ENCODE results near the gene C1QC. TPM values are rescaled to one million over a fixed set of nuclear protein-coding genes. Genes with fewer than 3 reads are reported as not detected.
"Not testable (repeated sequence)": the region's sequence is repeated elsewhere in the genome, so short reads cannot be mapped to it uniquely, and the experiment has no call there.

C1QC gene
- total and polyA plus RNA-seq, 7 donors: 47.9 to 579 (median 198) TPM

DNA sequence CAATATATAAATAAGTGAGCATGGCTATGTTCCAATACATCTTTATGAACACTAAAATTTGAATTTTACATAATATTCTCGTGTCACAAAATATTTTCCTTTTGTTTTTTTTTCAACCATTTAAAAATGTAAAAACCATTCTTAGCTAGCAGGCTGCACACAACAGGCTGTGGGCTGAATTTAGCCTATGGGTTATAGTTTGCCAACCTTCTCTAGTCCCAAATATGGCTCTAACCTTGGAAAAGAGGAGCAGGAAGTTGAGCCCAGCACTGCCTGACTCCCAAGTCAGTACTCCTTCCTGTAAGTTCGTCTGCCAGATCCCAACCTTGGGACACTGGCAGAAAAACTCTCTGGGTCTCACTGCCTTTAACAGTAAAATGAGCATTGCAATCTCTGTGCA is 23.0 kb downstream of the C1QC start:
- Histone ChIP-seq H3K9me3 (no peaks in the 10 kb centered on the region), H3K4me1 (no peaks in the 10 kb centered on the region), H3K4me3 (no peak overlapping the region), H3K36me3 (no peaks in the 10 kb centered on the region), H3K27ac (no peak overlapping the region), H3K27me3 (peaks cover 0 to 31% (median 4%) of the 10 kb centered on the region in 3 donors)
- WGBS, 2 donors: 67 to 74% methylated on average over 2 of the region's 2 CpGs
- intact Hi-C loops (cut with DNase I): no loop called here
- no peak for DNase-seq
- TF ChIP-seq POLR2A (IDR thresholded peaks at IDR 0.05) (no peak), EP300 (IDR thresholded peaks at IDR 0.05) (no peak), POLR2AphosphoS5 (IDR thresholded peaks at IDR 0.05) (no peak)
- TF ChIP-seq, protein P1, sequence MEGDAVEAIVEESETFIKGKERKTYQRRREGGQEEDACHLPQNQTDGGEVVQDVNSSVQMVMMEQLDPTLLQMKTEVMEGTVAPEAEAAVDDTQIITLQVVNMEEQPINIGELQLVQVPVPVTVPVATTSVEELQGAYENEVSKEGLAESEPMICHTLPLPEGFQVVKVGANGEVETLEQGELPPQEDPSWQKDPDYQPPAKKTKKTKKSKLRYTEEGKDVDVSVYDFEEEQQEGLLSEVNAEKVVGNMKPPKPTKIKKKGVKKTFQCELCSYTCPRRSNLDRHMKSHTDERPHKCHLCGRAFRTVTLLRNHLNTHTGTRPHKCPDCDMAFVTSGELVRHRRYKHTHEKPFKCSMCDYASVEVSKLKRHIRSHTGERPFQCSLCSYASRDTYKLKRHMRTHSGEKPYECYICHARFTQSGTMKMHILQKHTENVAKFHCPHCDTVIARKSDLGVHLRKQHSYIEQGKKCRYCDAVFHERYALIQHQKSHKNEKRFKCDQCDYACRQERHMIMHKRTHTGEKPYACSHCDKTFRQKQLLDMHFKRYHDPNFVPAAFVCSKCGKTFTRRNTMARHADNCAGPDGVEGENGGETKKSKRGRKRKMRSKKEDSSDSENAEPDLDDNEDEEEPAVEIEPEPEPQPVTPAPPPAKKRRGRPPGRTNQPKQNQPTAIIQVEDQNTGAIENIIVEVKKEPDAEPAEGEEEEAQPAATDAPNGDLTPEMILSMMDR (IDR thresholded peaks at IDR 0.05): no peak

DNA sequence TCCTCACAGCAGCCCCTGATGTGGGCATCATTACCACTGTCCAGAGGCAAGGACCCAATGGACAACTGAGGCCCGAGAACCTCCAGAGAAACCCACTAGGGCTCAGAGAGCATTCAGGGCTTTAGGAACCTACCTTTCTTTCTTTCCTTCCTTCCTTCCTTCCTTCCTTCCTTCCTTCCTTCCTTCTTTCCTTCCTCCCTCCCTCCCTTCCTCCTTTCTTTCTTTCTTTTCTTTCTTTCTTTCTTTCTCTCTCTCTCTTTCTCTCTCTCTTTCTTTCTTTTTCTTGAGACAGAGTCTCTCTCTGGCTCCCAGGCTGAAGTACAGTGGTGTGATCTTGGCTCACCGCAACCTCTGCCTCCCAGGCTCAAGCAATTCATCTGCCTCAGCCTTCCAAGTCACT is 25.4 kb downstream of the C1QC start:
- H3K36me3 ChIP-seq; intact Hi-C loops (cut with DNase I): not testable (repeated sequence)
- peaks cover 3 to 45% (median 3%) of the 10 kb centered on the region in 3 donors for H3K27me3 ChIP-seq

DNA sequence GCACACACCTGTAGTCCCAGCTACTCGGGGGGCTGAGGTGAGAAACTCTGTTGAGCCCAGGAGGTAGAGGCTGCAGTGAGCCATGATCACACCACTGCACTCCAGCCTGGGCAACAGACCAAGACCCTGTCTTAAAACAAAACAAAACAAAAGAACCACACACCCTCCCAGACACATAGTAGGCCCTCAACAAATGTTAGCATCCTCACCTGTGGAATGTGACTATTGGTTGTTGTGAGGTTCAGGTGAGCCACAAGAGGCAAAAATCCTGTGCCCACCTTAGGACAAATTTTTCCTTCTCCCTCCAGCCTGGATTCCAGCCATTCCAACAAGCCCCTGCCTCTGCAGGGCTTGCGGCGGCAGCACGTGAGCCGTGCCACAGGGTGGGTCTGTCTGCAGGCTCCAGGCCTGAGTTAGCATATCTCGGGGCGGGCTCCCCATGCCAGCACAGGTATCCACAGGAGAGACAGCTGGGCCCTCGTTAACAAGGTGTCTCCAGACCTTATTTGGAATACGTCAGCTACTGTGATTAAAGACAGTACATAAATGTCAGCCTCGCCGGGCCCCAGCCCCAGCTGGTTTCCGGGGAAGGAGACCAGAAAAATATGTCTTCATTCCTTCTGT is 27.0 kb downstream of the C1QC start:
- H3K27ac ChIP-seq: no peak overlapping the region
- no peak overlapping the region for H3K4me3 ChIP-seq
- no peaks in the 10 kb centered on the region for H3K9me3 ChIP-seq
- DNase-seq: no peak
- H3K4me1 ChIP-seq: no peaks in the 10 kb centered on the region
- peaks cover 0 to 46% (median 3%) of the 10 kb centered on the region in 3 donors for H3K27me3 ChIP-seq
- intact Hi-C loops (cut with DNase I): no loop called here
- TF ChIP-seq POLR2AphosphoS5 (IDR thresholded peaks at IDR 0.05): no peak
- no peak for TF ChIP-seq POLR2A (IDR thresholded peaks at IDR 0.05)
- no peak for TF ChIP-seq EP300 (IDR thresholded peaks at IDR 0.05)
- TF ChIP-seq, protein P1 (IDR thresholded peaks at IDR 0.05): no peak
- WGBS, 2 donors: 56 to 73% methylated on average over 12 of the region's 12 CpGs
- H3K36me3 ChIP-seq: no peaks in the 10 kb centered on the region

More for the DNA sequence above, 25.4 kb downstream of the C1QC start:
- H3K4me3 ChIP-seq, H3K9me3 ChIP-seq, H3K27ac ChIP-seq, DNase-seq, H3K4me1 ChIP-seq: not testable (repeated sequence)
- 83 to 96% methylated on average over 2 of the region's 2 CpGs for WGBS, 2 donors

DNA sequence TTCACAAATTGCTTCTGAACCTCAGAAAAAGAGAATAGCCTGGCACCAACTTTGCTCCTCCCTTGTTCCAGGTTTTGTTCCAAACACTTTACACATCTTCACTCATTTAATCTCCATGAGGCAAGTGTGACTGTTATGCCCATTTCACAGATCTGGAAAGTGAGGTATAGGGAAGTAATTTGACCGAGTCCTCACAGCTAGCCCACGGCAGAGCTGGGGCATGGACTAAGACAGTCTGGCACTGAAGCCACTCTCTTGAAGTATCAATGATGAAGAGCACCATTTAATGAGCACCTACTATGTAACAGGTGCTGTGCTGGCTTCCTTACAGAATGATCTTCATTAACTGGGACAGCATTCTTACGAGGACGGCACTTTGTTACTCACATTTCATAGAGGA is 28.6 kb downstream of the C1QC start:
- Histone ChIP-seq H3K9me3 (no peaks in the 10 kb centered on the region), H3K4me1 (no peaks in the 10 kb centered on the region), H3K36me3 (no peaks in the 10 kb centered on the region), H3K27me3 (peaks cover 2 to 54% (median 3%) of the 10 kb centered on the region in 3 donors), H3K4me3 (no peak overlapping the region), H3K27ac (no peak overlapping the region)
- intact Hi-C loops (cut with DNase I): no loop called here
- TF ChIP-seq POLR2AphosphoS5 (IDR thresholded peaks at IDR 0.05) (no peak), POLR2A (IDR thresholded peaks at IDR 0.05) (no peak), EP300 (IDR thresholded peaks at IDR 0.05) (no peak)
- TF ChIP-seq, protein P1 (IDR thresholded peaks at IDR 0.05): no peak
- DNase-seq: no peak
- 90 to 93% methylated on average over 4 of the region's 4 CpGs for WGBS, 2 donors

DNA sequence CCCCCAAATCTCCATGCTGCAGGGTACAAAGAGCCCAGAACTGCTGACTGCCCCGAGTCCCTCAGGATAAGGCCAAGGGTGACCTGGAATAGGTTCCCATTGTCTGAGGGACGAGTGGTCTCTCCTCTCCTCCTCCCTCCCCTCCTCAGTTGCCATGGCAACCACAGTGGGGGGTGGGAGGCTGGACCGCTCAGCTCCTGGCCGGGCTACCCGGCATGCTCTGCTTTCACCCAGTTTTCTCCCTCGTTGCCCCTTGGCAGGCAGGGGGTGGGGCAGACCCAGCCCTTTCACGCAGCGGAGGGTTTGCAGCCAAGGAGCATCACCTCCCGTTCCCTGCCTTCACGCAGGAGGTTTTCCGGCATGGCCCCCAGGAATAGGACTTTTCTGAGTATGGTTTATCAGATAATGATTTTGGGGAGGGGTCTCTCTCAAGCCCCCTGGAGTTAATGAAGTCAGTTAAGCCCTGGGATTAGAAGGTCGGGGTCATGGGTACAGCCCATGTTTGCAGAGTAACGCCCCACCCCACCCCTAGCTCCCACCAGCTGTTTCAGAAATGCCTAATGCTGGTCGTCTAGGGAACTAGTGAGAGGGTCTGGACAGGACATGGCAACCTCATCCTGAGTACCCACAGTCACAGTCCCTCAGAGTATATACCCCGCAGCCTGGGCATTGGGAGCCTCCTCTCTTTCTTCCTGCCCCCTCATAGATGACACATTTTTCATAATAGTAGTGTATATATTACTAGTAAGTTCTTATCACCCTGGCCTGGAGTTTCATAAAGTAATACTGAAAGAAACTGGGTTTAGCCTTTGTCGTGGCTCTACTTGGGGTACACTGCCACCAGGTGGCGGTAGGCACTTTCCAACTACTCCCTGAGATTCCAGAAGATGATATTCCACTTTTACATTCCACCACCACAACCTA is 30.3 kb downstream of the C1QC start:
- no peaks in the 10 kb centered on the region for H3K4me1 ChIP-seq
- TF ChIP-seq EP300 (IDR thresholded peaks at IDR 0.05) (no peak), POLR2AphosphoS5 (IDR thresholded peaks at IDR 0.05) (no peak), POLR2A (IDR thresholded peaks at IDR 0.05) (no peak)
- TF ChIP-seq, protein P1 (IDR thresholded peaks at IDR 0.05): peak in 3 of 4 experiments; percentile 24 to 42 (median 28)
- no peaks in the 10 kb centered on the region for H3K36me3 ChIP-seq
- H3K27ac ChIP-seq: no peak overlapping the region
- intact Hi-C loops (cut with DNase I): no loop called here
- peaks cover 3 to 65% (median 10%) of the 10 kb centered on the region in 3 donors for H3K27me3 ChIP-seq
- no peak for DNase-seq
- no peaks in the 10 kb centered on the region for H3K9me3 ChIP-seq
- 22 to 36% methylated on average over 17 of the region's 17 CpGs for WGBS, 2 donors
- H3K4me3 ChIP-seq: no peak overlapping the region

All from sigmoid colon (tissue), 7 donors.